Stimulated activated CD8-positive, alpha-beta memory T cell treated with anti-CD3 and anti-CD28 coated beads, Interleukin-12 subunit alpha, Interleukin-12 subunit beta, amount 100 ng/mL, for 1 hour (primary cell): Measurements from ENCODE around the gene FMN2.
"Not testable (repeated sequence)": the region's sequence is repeated elsewhere in the genome, so short reads cannot be mapped to it uniquely, and the experiment has no call there.

Experiments
- DNase-seq: peaks from one replicate; pipeline ENCODE4 v3.0.0-alpha.2; 2020; ENCODE audit warnings: low read depth

The FMN2 gene

DNA sequence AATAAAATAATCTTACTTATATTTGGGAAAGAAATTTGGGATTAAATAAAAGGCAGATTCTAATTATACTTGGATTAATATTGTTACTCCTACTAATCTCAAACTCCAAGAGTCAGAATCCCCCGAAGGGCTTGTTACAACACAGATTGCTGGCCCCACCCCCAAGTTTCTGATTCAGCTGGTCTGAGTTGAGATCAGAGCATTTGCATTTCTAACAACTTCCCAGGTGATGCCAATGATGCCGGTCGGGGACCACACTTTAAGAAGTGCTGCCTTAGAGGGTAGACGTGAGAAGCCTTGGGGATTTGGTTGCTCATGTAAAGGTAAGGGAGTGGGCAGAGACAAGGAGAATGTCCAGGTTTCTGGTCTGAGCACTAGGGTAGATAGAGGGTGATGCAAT is 47.2 kb downstream of the FMN2 start:
- DNase-seq: no peak

DNA sequence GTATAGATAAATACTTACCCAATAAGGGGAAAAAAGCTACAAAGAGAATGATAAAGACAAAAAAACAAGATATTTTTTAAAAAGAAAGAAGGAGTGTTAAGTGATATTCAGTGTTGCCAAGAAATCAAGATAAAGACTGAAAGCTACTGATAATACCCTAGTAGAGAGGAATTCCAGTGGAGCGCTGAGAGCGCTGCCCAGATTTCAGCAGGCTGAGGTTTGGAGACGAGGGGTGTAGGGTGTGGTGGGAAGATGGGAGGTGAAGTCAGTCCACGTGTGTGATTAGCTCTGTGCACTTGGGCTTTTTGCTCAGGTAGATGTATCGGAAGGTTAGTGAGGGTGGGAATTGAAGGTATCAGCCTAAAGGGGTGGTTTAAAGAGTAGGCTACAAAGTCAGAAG is 47.8 kb downstream of the FMN2 start:
- no peak for DNase-seq

DNA sequence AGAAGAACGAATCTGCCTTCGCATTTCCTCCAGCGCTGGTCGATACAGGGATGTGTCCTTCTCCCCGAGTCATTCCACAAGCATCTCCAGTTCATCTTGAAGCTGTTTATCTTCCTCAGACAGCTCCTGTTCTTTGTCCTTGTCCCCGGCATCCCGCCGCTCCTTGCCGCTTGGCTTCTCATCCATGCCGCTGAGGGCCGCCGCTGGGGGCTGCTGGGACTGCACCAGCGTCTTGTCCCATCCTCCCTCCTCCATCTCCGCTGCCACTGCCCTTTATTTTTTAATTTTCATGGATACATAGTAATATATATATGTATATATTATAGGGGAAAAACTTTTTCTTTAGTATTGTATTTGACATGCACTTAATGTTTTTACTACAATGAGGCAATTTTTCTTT is 53.4 kb downstream of the FMN2 start:
- no peak for DNase-seq

DNA sequence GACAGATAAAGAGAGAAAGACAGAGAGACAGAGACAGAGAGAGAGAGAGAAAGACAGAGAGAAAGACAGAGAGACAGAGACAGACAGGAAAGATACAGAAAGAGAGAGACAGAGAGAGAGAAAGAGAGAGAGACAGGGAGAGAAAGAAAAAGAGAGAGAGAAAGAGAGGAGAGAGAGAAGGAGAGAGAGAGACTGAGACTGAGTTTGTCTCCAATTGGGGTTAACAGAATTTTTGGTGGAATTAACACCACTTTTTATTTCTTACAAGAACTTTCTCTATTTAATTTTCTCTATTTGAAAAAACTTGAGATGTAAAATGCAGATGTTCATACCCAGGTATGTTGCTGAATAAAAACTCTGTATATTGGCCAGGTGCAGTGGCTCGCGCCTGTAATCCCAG is 56.6 kb downstream of the FMN2 start:
- DNase-seq: no peak

DNA sequence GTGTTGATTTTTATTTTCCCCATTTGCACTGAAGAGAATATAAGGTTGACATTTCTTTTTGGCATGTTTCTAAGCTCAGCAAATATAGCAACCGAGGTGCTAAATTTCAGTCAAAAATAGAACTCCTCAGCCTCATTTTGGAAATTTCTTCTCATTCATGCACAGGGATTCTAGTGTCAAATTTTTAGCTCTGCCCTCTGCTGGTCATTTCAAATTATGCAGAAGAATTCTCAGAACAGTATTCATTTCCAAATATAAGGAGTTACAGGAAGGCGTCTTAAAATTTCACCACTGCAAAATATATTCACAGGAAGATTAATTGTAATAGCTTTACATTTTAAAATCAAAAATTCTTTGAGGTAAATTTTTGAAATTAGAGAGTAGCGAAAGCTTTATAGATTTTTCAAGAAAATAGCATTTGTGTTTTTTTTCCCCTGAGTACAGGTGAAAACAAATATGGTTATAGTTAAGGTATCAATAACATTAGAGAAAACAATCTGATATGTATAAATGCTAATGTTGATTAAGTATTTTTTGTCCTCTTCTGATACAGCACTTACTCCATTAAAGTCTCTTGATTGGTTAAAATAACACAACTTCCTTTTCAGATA is 57.9 kb downstream of the FMN2 start:
- no peak for DNase-seq

DNA sequence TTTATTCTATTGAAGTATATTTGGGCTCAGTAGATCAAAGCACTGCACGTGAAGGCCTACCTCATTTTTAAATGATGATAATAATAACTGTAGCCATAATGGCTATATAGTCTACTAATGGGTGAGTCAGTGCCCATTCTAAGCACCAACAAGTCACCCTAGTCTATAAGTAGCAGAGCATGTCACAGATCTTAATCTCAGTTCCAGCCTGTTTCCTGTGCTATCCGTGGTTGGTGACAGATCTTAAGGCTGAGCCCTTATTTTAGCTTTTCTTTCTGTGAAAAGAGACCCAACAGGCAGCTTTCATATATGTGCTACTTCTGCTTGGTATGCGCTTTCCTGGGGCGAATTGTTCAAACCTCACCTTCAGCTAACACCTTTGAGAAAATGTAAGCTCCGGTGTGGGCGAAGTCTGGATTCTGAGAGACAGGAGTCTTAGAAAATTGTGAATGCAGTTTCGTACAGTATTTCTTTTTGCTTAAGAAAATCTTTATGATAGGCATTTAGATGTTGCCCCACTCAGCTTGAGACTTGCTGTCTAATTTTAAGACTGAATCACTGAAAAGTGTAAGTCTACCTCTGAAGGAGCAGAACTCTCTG is 59.6 kb downstream of the FMN2 start:
- no peak for DNase-seq

DNA sequence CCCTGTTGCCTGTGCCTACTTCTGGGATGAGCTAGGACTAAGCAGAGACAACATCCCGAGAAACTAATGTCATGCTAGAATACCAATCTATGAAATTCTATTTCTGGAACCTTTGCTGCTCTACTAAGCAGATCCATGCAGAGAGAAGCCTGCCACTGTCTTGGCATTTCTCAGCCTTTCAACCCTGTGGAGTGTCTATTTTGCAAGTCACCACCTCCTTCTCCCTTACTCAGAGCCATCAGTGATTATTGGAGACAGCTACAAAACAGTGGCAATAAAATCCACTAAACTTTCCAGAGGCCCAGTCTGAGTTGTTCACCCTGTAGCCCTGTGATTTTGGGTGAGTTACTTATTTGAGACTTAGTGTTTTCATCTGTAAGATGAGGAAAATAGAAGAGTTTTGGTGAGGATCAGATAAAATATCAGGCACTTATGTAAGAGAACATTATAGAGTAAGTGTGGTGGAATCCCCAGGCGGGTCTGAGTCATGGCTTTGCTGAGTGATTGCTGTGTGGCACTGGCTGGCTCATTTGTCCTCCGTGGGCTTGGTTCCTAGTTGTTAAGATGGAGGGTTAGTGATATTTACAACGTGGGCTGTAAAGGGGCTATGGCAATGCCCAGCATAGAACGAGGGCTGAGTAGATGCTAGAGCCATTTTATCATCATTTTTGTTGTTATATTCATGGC is 61.1 kb downstream of the FMN2 start:
- no peak for DNase-seq

DNA sequence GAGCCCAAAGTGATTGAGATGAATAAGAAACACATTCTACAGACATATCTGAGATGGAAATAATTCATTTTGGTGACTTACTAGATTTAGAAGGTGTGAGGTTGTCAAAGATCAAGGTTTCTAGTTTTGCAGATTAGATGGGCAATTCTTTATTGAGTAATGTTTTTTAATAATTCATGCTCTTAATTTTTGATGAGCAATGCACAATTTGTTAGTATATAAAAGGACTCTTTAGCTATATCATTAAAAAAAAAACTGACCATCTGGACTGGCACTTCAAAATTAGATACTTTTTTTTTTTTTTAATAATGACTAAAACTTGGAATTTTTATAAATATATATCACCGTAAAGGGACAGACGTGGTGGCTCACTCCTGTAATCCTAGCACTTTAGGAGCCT is 63.9 kb downstream of the FMN2 start:
- no peak for DNase-seq

DNA sequence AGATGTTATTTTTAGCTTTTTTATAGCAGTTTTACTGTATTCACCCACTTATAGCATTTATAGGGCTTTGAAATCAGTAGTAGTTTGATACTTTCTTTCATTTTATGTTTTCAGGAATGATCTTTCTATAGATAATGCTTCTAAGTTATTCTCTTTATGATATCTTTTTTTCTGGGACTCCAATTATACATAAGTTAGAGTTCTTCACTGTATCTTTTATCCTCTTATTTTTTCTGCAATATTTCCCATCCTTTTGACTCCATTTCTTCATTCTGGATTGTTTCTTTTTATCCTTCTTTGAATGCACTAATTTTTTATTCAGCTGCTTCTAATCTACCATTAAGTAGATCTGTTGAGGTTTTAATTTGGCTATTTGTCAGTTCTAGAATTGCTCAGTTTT is 73.1 kb downstream of the FMN2 start:
- no peak for DNase-seq

DNA sequence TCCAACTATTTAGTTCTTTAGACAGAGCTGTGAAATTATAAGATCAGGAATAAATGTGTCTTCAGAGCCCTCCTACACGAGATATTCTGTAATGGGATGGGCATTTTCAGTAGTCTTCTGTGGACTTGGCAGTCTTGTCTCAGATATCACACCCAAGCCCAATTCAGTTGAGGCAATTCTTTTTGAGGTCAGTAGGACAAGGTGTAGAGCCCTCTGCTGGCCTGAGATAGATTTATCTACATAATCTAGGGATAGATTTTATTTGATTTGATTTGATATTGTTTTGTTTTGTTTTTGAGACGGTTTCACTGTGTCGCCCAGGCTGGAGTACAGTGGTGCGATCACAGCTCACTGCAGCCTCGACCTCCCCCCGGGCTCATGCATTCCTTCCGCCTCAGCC is 77.5 kb downstream of the FMN2 start:
- no peak for DNase-seq

DNA sequence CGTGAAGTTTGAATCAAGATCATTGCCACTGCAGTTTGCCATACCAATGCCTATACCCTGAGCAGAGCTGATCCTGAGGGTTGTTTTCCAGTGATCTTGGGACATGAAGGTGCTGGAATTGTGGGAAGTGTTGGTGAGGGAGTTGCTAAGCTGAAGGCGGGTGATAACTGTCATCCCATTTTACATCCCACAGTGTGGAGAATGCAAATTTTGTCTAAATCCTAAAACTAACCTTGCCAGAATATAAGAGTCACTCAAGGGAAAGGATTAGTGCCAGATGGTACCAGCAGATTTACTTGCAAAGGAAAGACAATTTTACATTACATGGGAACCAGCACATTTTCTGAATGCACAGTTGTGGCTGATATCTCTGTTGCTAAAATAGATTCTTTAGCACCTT is 78.6 kb downstream of the FMN2 start:
- DNase-seq: no peak

DNA sequence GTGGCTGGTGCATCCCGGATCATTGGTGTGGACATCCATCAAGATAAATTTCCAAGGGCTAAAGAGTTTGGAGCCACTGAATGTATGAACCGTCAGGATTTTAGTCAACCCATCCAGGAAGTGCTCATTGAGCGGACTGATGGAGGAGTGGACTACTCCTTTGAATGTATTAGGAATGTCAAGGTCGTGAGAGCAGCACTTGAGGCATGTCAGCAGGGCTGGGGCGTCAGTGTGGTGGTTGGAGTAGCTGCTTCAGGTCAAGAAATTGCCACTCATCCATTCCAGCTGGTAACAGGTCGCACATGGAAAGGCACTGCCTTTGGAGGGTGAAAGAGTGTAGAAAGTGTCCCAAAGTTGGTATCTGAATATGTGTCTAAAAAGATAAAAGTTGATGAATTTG is 79.1 kb downstream of the FMN2 start:
- DNase-seq: no peak

DNA sequence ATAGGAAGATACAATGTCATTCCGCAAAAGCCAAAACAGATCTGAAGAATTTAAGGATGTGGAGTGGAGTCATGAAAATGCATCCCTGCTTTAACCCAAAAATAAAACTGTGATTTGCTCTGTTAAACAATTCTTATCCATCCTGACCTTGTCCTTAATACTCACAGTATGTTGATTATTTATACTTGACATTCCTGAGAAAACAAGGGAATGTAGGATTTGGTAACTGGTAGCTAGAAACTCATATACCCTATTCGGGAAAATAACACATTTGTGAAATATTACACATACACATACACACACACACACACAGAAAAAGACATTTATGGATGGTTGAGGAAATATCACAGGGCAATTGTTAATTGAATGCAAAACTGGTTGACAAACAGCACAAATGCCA is 80.2 kb downstream of the FMN2 start:
- DNase-seq: no peak

DNA sequence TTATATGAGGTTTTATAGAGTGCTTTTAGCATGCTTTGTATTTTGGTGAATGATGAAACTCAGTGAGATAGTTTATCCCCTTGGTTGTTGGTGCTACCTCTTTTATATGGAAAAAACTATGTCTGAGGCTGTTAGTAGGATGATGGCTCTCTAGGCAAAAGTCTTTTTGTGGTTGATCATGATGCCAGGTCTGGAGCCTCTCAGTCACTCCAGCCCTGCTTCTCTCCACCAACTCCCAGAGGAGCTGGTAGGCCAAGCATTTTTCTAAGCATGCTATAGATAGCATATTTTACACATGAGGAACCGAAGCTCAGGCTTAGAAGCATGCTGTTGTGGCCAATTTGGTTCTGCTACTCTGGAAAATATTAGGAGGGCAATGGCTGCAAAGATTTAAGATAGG is 82.2 kb downstream of the FMN2 start:
- no peak for DNase-seq

DNA sequence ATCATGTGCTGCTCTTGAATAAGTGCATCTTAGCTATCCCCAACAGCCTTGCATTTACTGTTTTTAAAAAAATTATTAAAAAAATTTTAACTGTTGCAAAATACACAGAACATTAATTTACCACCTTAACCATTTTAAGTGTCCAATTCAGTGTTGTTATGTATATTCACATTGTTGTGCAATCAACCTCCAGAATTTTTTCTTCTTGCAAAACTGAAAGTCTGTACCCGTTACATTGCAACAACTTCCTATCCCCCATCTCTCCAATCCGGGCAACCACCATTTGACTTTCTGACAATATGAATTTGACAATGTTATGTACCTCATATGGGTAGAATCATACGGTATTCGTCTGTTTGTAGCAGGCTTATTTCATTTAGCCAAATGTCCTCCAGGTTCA is 83.1 kb downstream of the FMN2 start:
- no peak for DNase-seq

DNA sequence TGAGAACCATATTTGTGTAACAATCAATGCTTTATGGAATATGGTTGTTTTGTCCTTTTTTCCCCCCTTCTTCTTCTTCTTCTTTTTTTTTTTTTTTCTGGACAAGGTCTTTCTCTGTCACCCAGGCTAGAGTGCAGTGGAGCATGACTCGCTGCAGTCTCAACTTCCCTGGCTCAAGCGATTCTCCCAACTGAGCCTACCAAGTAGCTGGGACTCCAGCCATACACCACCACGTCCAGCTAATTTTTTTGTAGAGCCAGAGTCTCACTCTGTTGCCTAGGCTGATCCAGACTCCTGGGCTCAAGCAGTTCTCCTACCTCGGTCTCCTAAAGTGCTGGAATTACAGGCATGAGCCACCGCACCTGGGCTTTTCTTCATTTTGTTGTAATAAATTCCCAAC is 86.7 kb downstream of the FMN2 start:
- DNase-seq: no peak

DNA sequence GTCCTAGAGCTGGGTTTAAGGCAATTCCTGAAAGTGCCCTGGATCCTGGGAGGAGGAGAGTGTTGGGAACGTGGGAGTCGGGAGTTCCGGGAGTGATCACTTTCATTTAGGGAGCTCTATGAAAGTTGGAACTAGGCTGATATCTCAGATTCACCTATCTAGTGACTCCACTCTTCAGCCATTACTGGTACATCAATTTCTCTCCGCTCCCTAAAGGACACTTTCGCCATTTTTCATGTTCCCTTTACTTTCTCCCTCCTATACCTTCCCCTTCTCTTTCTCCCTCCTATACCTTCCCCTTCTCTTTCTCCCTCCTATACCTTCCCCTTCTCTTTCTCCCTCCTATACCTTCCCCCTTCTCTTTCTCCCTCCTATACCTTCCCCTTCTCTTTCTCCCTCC is 93.0 kb downstream of the FMN2 start:
- DNase-seq: not testable (repeated sequence)

DNA sequence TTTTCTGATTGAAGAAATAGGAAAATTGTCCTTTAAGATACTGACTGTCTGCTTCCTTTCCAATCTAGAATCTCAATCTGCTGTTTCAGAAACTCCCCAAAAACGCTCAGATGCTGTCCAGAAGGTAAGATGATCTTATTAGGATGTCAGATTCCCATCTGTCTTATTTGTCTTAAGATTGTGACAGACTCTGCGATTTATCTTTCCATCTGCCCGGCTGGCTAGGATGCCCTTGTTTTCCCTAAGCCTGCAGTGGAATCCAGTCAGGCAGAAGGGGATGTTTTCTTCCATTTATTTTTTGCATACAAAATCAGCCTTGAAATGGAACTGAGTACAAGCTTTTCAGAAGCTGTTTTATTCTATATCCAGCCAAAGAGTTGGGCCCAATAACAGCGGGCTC is 96.5 kb downstream of the FMN2 start:
- no peak for DNase-seq

DNA sequence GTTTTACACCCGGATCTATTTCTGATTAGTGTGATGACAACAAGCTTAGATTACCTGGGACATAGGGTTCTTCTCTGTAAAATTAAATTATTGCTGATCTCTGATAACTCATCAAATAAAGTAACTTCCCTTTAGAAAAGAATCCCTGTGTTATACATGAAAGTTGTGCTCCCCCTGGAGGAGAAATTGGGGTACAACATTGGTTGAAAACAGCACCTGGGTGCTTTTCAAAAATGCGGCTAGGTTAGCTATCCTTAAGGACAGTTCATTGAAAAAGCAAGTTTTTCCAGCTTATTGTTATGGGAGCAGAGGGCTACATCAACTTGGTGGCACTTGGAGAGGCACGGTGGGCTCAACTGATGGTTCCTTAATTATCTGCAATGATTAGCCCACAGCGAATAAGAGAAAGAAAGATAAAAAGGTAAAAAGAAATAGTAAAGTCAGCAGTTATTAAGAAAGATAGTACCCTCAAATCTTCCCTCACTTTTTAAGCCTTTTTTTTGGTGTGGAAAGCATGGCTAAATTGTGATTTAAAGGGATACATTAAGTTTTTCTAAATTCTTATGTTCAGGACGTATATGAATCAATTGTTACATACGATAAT is 97.8 kb downstream of the FMN2 start:
- DNase-seq: no peak

DNA sequence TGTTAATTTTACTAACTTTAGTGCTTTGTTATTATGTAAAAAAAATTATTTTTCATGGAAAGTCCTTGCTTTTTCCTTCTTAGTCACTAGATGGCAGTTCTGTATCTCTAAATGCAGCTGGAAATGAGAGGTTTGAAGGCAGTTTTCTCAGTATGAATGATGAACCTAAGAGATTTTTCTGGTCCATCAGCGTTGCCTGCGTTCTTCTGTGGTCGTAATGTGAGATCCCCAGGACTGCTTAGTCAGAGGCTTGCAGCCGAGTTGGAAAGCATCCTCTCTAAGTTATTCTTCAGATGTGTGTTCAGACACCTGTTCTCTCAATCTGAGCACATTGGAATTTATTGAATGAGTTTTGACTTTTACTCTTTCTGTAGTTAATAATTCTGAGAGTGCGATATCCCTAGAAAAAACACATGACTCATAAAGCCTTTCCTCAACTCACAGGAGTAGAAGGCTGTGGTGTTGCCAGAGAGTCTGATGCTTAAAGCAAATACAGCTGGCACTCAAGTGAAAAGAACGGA is 99.3 kb downstream of the FMN2 start:
- no peak for DNase-seq

DNA sequence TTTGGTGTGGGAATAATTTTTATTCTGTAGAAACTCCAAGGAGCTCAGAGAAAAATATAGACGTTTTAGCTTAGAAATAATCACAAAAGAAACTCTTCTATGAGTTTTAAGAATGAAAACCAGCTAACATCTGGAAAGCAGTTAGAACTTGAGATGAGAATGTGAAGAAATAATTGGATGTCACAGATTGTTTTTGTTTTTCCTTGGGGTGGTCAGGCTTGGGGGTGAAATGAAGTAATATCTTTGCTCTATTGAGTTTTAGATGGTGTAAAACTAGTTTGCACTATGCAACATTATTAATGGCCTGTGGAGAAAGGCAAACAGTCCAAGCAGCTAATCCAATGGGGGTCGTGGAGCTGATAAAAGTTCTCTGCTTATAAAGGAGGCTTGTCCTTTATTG is 101.2 kb downstream of the FMN2 start:
- DNase-seq: no peak

DNA sequence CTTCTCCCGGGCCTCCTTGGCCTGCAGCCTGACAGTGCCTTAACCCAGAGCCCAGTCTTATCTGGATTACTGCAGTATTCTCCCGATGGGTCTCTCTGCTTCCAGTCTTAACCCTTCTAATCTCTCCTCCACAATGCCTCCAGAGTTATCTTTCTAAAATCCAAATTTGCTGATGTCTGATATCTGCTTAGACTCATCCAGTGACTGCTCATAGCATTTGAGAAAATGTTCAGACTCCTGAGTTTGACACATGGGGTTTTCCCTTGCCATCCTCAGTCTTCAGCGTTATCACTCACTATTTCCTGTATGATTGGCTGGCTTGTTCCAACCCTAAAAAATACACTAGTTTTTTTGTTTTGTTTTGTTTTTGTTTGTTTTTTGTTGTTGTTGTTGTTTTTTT is 102.0 kb downstream of the FMN2 start:
- no peak for DNase-seq

DNA sequence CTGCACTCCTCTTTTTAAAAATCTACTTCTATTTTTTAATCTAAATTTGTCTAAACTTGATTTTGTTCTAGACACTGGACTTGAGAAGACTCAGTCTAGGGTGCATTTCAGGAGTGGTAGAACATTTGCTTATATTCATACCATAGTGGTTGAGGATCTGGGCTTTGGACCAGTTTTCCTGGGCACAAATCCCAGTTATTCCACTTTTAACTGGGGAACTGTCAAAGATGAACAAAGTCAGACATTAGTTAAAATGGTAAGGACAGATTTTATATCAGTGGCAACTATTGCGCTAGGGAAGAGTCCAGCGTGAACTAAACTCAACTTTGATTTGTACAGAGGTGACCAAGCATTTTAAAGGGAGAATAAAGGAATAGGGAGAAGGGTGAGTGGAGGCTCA is 102.4 kb downstream of the FMN2 start:
- DNase-seq: no peak
